ENCODE measurements around the gene IL1F10.

DNA sequence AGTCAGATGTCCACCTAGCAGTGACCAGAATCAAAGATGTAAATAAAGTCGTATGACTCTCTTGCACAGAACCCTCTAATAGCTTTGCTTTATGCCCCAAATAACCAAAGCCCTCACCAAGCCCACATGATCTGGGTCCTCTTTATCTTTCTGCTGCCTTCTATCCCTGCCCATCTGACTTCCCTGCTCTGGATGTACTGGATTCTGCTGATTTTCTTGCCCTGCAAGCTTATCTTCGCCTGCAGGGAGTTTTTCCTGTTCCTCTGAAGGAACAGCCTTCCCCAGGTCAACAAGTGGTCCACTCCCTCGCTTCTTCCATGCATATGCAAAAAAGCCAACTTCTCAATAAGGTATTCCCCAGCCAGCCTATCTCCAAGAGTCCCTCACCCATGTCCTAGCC is 33.8 kb upstream of the IL1F10 start:
- TF ChIP-seq CTCF (tag by site-specific recombination; IDR thresholded peaks at IDR 0.05) (no peak), PATZ1 (tag by site-specific recombination; IDR thresholded peaks at IDR 0.05) (no peak), ZBTB17 (tag by site-specific recombination; IDR thresholded peaks at IDR 0.05) (no peak), ZNF449 (tag by site-specific recombination; IDR thresholded peaks at IDR 0.05) (no peak), ZNF214 (tag by site-specific recombination; IDR thresholded peaks at IDR 0.05; ENCODE audit: borderline replicate concordance) (no peak), ZNF202 (tag by site-specific recombination; IDR thresholded peaks at IDR 0.05; ENCODE audit: borderline replicate concordance) (no peak), ZNF292 (tag by site-specific recombination; IDR thresholded peaks at IDR 0.05; ENCODE audit: borderline replicate concordance, low read depth) (no peak), ZNF146 (tag by site-specific recombination; IDR thresholded peaks at IDR 0.05) (no peak), ZNF184 (tag by site-specific recombination; IDR thresholded peaks at IDR 0.05) (no peak)
- TF ChIP-seq, protein P1, sequence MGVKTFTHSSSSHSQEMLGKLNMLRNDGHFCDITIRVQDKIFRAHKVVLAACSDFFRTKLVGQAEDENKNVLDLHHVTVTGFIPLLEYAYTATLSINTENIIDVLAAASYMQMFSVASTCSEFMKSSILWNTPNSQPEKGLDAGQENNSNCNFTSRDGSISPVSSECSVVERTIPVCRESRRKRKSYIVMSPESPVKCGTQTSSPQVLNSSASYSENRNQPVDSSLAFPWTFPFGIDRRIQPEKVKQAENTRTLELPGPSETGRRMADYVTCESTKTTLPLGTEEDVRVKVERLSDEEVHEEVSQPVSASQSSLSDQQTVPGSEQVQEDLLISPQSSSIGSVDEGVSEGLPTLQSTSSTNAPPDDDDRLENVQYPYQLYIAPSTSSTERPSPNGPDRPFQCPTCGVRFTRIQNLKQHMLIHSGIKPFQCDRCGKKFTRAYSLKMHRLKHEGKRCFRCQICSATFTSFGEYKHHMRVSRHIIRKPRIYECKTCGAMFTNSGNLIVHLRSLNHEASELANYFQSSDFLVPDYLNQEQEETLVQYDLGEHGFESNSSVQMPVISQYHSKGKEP (tag by site-specific recombination; IDR thresholded peaks at IDR 0.05), result no peak
- TF ChIP-seq, protein P2, sequence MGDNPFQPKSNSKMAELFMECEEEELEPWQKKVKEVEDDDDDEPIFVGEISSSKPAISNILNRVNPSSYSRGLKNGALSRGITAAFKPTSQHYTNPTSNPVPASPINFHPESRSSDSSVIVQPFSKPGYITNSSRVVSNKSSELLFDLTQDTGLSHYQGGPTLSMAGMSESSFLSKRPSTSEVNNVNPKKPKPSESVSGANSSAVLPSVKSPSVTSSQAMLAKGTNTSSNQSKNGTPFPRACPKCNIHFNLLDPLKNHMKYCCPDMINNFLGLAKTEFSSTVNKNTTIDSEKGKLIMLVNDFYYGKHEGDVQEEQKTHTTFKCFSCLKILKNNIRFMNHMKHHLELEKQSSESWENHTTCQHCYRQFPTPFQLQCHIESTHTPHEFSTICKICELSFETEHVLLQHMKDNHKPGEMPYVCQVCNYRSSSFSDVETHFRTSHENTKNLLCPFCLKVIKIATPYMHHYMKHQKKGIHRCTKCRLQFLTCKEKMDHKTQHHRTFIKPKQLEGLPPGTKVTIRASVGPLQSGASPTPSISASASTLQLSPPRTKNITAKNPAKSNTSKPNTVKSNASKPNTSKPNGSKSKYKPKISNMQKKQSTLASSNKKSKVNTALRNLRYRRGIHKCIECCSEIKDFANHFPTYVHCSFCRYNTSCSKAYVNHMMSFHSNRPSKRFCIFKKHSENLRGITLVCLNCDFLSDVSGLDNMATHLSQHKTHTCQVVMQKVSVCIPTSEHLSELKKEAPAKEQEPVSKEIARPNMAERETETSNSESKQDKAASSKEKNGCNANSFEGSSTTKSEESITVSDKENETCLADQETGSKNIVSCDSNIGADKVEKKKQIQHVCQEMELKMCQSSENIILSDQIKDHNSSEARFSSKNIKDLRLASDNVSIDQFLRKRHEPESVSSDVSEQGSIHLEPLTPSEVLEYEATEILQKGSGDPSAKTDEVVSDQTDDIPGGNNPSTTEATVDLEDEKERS (tag by site-specific recombination; IDR thresholded peaks at IDR 0.05), result no peak
